GM13977 (cell line): Measurements from ENCODE around the gene DISC1.
A peak's percentile ranks its signal among the peaks of the same experiment; 100 is the strongest.

Source experiments
- DNase-seq: peaks from one replicate; pipeline ENCODE4 v3.0.0; 2012; ENCODE audit warnings: low spot score
- in situ Hi-C: fragments of 300-500 bp; cut with MboI; formaldehyde crosslinking; loops from one replicate; pipeline ENCODE4 v1.12.0; 2022; ENCODE audit warnings: low sequenced_read_pairs, low pct_unique_long_range_greater_than_20kb, mixed read lengths, inconsistent platforms; ENCODE audit not compliant: unreplicated experiment
- TF ChIP-seq, protein P1 (sequence below): IDR thresholded peaks from 2 replicates; pipeline ENCODE4 v1.5.1; 2012; ENCODE audit warnings: mild to moderate bottlenecking, control low read depth; ENCODE audit not compliant: insufficient read depth; ENCODE audit errors: extremely low read depth, missing control alignments

DISC1 gene

DNA sequence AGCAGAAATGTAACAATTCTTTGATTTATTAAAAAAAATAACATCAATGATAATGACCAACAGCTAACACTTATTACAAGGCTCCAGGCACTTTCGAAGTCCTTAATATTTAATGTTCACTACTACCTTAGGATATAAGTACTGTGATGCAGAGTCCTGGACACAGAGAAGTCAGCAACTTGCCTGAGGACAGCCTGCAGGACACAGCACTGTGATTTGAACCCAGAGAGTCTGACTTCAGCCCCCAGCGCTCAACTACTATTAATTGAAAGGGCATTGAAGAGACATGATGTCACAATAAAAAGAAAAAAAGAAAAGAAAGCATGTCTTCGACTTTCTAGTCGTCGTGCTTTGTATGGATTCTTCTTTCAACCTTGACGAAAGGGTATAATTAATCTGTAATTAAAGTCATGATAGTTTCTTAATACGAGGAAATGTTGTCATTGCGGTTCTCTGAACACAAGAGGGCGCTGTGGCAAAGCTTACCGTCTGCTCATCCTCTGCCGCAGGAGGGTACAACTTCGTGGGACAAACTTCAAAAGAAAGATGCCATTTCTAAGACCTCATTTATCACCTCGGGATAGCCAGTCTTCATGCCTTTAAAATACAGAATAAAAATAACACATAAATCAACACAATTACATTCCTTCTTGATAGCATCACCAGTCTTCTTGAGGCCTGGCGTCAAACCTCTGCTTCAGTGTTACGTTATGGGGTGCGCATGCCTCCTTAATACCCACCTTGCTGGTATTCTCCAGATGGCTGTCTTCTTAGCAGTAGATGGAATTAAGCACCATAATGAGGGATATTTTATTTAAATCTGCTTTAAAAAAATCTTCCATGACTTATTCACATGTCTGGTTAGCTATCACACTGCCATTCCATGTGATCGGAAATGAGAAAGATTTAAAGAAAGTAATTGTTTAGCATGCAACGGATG is 240.1 kb downstream of the DISC1 start:
- in situ Hi-C loops: no loop called here
- TF ChIP-seq, protein P1, sequence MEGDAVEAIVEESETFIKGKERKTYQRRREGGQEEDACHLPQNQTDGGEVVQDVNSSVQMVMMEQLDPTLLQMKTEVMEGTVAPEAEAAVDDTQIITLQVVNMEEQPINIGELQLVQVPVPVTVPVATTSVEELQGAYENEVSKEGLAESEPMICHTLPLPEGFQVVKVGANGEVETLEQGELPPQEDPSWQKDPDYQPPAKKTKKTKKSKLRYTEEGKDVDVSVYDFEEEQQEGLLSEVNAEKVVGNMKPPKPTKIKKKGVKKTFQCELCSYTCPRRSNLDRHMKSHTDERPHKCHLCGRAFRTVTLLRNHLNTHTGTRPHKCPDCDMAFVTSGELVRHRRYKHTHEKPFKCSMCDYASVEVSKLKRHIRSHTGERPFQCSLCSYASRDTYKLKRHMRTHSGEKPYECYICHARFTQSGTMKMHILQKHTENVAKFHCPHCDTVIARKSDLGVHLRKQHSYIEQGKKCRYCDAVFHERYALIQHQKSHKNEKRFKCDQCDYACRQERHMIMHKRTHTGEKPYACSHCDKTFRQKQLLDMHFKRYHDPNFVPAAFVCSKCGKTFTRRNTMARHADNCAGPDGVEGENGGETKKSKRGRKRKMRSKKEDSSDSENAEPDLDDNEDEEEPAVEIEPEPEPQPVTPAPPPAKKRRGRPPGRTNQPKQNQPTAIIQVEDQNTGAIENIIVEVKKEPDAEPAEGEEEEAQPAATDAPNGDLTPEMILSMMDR: peak; percentile 89
- DNase-seq: peak; percentile 48

DNA sequence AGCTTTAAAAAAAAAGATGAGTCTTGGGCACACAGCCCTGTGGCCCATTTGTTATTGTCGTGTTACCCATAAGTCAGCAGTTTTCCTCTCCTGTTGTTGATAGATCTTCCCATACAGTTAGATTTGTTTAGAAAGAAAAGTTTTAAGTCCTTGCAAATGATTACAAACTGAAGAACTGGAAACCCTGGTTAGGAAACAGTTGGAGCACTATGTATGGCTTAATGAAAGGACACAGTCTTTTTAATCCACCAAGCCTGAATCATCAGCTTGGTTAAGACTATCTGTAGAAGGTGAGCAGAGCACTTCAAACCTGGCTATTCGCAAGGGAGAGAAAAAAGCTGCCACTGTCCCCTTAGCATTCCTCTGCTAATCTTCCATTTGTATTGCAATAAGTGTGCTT is 241.0 kb downstream of the DISC1 start:
- TF ChIP-seq, protein P1: no peak
- in situ Hi-C loops: no loop called here
- no peak for DNase-seq

DNA sequence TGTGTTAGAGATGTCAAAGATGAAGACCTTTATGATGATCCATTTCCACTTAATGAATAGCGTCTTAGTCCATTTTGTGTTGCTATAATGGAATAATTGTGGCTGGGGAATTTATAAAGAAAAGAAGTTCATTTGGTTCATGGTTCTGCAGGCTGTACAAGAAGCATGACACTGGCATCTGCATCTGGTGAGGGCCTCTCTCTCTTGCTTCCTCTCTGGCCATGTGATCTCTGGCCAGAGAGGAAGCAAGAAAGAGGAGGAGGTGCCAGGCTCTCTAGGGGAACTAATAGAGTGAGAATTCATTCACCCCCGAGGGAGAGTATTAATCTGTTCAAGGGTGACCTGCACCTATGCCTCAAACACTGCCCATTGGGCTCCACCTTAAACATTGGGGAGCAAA is 242.8 kb downstream of the DISC1 start:
- DNase-seq: no peak
- TF ChIP-seq, protein P1: no peak
- in situ Hi-C loops: no loop called here

DNA sequence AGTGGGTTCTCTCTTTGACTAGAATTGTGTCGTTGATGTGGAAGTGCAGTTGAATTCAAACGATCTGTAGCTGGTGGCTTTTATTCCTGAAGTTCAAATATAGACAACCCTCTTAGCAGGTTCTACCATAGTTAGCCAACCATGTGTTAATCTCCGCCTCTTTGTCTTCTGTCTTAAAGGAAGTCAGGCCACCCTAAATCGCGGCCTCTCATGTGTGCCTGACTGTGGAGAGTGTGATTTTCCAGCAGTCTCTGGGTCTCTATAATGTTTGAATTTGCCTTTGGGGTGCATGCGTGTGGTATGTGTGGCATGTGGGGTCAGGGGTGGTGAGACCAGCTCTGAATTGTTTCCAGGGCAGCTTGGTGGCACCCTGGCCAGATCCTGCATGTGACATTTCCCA is 244.9 kb downstream of the DISC1 start:
- TF ChIP-seq, protein P1: no peak
- DNase-seq: no peak
- in situ Hi-C loops: no loop called here

DNA sequence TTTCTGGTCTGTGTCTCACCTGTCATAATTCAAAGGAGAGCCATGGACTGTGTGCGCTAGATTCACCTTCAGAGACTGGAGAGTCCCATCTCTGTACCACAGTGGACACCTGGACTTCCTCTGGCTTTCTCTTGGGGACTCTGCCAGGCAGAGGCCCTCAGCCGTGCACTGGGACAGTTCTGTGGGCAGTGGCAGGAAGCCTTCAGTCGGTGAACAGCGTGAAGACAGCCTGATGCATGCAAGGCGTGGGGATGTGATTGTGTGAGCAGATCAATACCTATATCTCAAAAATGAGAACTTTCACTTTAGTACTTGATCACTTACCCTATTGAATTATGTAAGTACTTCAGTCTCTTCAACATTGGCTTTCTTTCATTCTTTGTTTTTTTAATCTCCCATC is 245.3 kb downstream of the DISC1 start:
- in situ Hi-C loops: no loop called here
- TF ChIP-seq, protein P1: no peak
- no peak for DNase-seq

DNA sequence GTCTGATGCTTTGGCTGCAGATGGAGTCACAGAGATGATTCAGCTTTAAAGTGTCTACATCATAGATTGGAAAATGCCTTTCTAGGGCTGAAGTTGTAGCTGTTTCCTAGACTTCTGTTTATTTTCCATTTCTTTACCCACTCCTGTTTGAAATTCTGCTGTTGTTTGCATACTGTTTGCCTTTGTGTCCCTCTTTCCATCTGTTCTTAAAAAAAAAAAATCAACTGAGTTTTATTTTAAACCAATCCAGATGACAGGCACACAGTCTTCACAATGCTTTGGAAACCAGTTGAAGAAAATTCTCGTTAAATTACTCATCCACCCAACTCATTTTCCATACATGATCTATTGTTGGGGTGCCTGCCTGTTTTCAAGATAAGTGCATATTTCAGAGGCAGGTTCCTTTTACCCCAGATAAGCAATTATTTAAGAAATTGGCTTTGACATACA is 245.9 kb downstream of the DISC1 start:
- in situ Hi-C loops: no loop called here
- DNase-seq: no peak
- TF ChIP-seq, protein P1: no peak
